Astrocyte (in vitro differentiated cells and primary cell): ENCODE results near the gene PSMB3. TPM values are rescaled to one million over a fixed set of nuclear protein-coding genes. Genes with fewer than 3 reads are reported as not detected.
A peak's percentile ranks its signal among the peaks of the same experiment; 100 is the strongest.

Experiments used
- DNase-seq: peaks from one replicate; pipeline ENCODE4 v3.0.0-alpha.2; 2010; ENCODE audit warnings: low read depth
- FAIRE-seq: peaks from 2 replicates; lab custom pipeline; 2011; peaks lifted over from hg19 to GRCh38; lab: Jason Lieb, UNC
- H2AFZ ChIP-seq: 2 replicates; pipeline ENCODE4 v1.6.0; 2012; ENCODE audit warnings: low read depth, low read length, inconsistent platforms
- H3K27ac ChIP-seq: 2 replicates; pipeline ENCODE4 v1.5.1; 2011; ENCODE audit warnings: low read depth, low read length, inconsistent platforms
- H3K27me3 ChIP-seq: 2 replicates; pipeline ENCODE4 v1.6.0; 2011; ENCODE audit warnings: low read length, inconsistent platforms; ENCODE audit not compliant: insufficient read depth
- H3K36me3 ChIP-seq: 2 replicates; pipeline ENCODE4 v1.5.1; 2011; ENCODE audit warnings: low read length, inconsistent platforms; ENCODE audit not compliant: insufficient read depth
- H3K4me1 ChIP-seq: 2 replicates; pipeline ENCODE4 v1.5.1; 2011; ENCODE audit warnings: low read length, inconsistent platforms; ENCODE audit not compliant: insufficient read depth
- H3K4me2 ChIP-seq: 2 replicates; pipeline ENCODE4 v1.6.0; 2012; ENCODE audit warnings: low read length, inconsistent platforms
- H3K4me3 ChIP-seq: 2 replicates; pipeline ENCODE4 v1.5.1; 2011; ENCODE audit warnings: low read depth, mild to moderate bottlenecking, low read length, inconsistent platforms; ENCODE audit not compliant: insufficient read depth
- H3K79me2 ChIP-seq: 2 replicates; pipeline ENCODE4 v1.6.0; 2012; ENCODE audit warnings: mild to moderate bottlenecking, low read length, inconsistent platforms; ENCODE audit not compliant: insufficient read depth
- H3K9ac ChIP-seq: 2 replicates; pipeline ENCODE4 v1.6.0; 2012; ENCODE audit warnings: mild to moderate bottlenecking, low read length, inconsistent platforms
- H3K9me3 ChIP-seq: 2 replicates; pipeline ENCODE4 v1.5.1; 2012; ENCODE audit warnings: low read depth, mild to moderate bottlenecking, low read length, inconsistent platforms; ENCODE audit not compliant: insufficient read depth
- H4K20me1 ChIP-seq: 2 replicates; pipeline ENCODE4 v1.6.0; 2012; ENCODE audit warnings: low read length, inconsistent platforms; ENCODE audit not compliant: insufficient read depth
- H3K27ac Mint-ChIP-seq: one replicate; pipeline ENCODE4 v1.8.0; 2021; ENCODE audit warnings: mild to moderate bottlenecking, mixed read lengths; ENCODE audit not compliant: unreplicated experiment
- H3K27me3 Mint-ChIP-seq: one replicate; pipeline ENCODE4 v1.8.0; 2021; ENCODE audit warnings: low read depth, mixed read lengths; ENCODE audit not compliant: unreplicated experiment
- H3K36me3 Mint-ChIP-seq: one replicate; pipeline ENCODE4 v1.8.0; 2021; ENCODE audit warnings: low read depth, mixed read lengths; ENCODE audit not compliant: unreplicated experiment
- H3K4me1 Mint-ChIP-seq: one replicate; pipeline ENCODE4 v1.8.0; 2021; ENCODE audit warnings: low read depth, mixed read lengths; ENCODE audit not compliant: unreplicated experiment
- H3K4me3 Mint-ChIP-seq: one replicate; pipeline ENCODE4 v1.8.0; 2021; ENCODE audit warnings: mild to moderate bottlenecking, moderate library complexity, mixed read lengths; ENCODE audit not compliant: unreplicated experiment
- H3K9me3 Mint-ChIP-seq: one replicate; pipeline ENCODE4 v1.8.0; 2021; ENCODE audit warnings: mild to moderate bottlenecking, mixed read lengths; ENCODE audit not compliant: unreplicated experiment
- CTCF ChIP-seq: IDR thresholded peaks from 2 replicates; pipeline ENCODE4 v1.5.1; 2011; ENCODE audit warnings: low read depth, mild to moderate bottlenecking, inconsistent platforms, low read length, moderate library complexity; ENCODE audit not compliant: insufficient read depth
- EZH2 ChIP-seq: IDR thresholded peaks from 2 replicates; pipeline ENCODE4 v1.6.1; 2012; ENCODE audit warnings: mild to moderate bottlenecking, low read length, inconsistent platforms; ENCODE audit not compliant: insufficient read depth
- total RNA-seq: library from RNA; stranded (reverse); gene quantifications from 2 replicates; pipeline ENCODE4 v1.2.1, GENCODE V29; 2021

PSMB3 gene
- total RNA-seq, 1 donor from 2014 or later = 191 TPM

DNA sequence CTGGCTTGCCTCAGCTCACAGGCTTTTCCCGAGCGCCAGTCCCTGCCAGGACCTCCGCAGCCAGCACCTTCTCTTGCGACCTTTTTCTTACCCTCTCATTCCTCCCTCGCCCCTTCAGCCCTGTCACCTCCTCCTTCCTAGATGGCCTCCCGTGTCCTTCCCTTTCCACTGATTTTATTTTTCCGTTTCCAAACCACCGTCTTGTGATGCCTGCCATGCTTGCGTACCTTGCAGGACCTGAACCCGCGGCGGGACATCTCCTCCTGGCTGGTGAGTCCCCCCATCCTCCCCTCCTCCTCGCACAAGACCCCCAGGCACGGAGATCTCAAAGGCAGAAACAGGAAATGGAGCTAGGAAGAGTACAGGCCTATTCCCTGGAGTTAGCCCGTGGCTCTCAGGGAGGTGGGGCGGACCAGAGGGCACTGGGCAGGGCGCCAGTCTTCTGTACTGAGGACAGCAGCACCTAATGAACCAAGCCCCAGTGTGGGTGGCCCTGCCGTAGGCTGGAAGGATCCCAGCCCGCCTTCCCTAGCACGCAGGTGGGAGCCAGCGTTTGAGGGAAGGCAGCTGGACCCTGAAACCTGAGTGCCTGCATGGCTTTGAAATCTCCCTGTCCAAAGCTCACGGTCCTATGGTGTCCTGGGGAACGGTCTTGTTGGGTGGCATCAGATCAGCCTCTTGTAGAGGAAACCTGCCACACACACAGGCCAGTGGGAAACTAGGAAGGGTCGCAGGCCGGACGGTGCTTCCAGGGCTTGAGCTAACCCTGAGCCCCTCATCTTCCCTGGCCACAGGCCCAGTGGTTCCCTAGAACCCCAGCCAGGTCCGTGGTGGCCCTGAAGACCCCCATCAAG, 21.8 kb upstream of the PSMB3 start:
- no peak for FAIRE-seq
- peak overlapping the region; percentile 25 for H3K27ac ChIP-seq
- TF ChIP-seq CTCF = no peak
- peaks cover 5% of the 10 kb centered on the region for H3K36me3 ChIP-seq
- H3K4me2 ChIP-seq = peak overlapping the region; percentile 97
- Mint-ChIP-seq H3K4me3 (peak overlapping the region; percentile 85), H3K36me3 (peaks cover 22% of the 10 kb centered on the region), H3K4me1 (peaks cover 15% of the 10 kb centered on the region), H3K9me3 (no peaks in the 10 kb centered on the region), H3K27me3 (no peaks in the 10 kb centered on the region), H3K27ac (peak overlapping the region; percentile 92)
- H2AFZ ChIP-seq = peak overlapping the region; percentile 59
- H4K20me1 ChIP-seq = peaks cover 50% of the 10 kb centered on the region
- peak overlapping the region; percentile 87 for H3K9ac ChIP-seq
- H3K4me3 ChIP-seq = peak overlapping the region; percentile 67
- H3K27me3 ChIP-seq = no peaks in the 10 kb centered on the region
- no peak for DNase-seq
- H3K79me2 ChIP-seq = no peaks in the 10 kb centered on the region
- H3K4me1 ChIP-seq = peaks cover 16% of the 10 kb centered on the region
- H3K9me3 ChIP-seq = no peaks in the 10 kb centered on the region

DNA sequence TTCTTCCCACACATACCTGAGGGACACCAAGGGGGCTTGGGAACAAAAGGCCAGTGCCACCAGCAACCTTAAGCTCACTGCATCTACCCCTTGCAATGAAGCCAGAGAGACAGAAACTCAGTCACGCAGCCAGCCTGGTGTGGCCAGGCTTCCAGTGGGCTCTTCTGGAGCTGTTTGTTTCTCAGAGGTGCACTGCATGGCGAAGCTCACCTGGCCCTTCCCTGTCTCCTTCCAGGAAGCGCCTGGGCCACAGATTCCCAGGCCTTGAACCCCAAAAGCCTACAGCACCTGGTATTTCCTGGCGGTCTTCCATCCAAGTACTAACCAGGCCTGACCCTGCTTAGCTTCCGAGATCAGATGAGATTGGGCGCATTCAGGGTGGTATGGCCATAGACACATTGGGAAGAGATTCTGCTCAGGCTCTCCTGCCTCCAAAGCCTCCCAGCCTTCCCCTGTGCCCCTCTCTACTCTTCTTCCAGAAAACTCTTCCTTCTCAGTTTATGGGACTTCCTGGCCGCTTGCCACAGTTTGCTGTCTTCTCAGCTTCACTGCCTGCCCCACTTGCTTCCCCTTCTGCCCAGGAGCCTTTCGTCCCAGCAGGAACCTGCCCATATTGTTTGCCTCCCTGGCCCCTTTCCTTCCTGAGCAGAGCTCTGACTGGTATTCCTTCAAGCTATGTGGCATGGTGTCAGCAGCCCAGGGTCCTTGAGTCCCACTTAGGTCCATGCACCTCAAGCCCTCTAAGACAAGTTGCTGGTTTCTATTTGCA, 20.8 kb upstream of the PSMB3 start:
- no peak for FAIRE-seq
- H3K27ac Mint-ChIP-seq = no peak overlapping the region
- no peak overlapping the region for H3K4me3 ChIP-seq

More for the DNA sequence above, 20.8 kb upstream of the PSMB3 start:
- H4K20me1 ChIP-seq = peaks cover 56% of the 10 kb centered on the region
- H3K9ac ChIP-seq = no peak overlapping the region
- no peaks in the 10 kb centered on the region for H3K79me2 ChIP-seq
- H3K27me3 ChIP-seq = no peaks in the 10 kb centered on the region
- H3K4me2 ChIP-seq = peak overlapping the region; percentile 97
- TF ChIP-seq EZH2 = no peak
- TF ChIP-seq CTCF = no peak
- H2AFZ ChIP-seq = no peak overlapping the region
- H3K36me3 Mint-ChIP-seq = peaks cover 22% of the 10 kb centered on the region
- peaks cover 16% of the 10 kb centered on the region for H3K4me1 ChIP-seq
- peak overlapping the region; percentile 85 for H3K4me3 Mint-ChIP-seq
- no peaks in the 10 kb centered on the region for H3K9me3 Mint-ChIP-seq
- H3K27me3 Mint-ChIP-seq = no peaks in the 10 kb centered on the region
- H3K27ac ChIP-seq = no peak overlapping the region
- peaks cover 5% of the 10 kb centered on the region for H3K36me3 ChIP-seq
- H3K4me1 Mint-ChIP-seq = peaks cover 13% of the 10 kb centered on the region
- no peak for DNase-seq
- H3K9me3 ChIP-seq = no peaks in the 10 kb centered on the region
